Measurements from ENCODE around the gene ARHGEF25. TPM values are rescaled to one million over a fixed set of nuclear protein-coding genes. Genes with fewer than 3 reads are reported as not detected.

ARHGEF25 gene
- total and polyA plus RNA-seq, 2 of the 13 experiments (the other 11 are each of a cell fraction or from before 2014, with no cell fraction given), result 11.5 to 12.5 TPM

DNA sequence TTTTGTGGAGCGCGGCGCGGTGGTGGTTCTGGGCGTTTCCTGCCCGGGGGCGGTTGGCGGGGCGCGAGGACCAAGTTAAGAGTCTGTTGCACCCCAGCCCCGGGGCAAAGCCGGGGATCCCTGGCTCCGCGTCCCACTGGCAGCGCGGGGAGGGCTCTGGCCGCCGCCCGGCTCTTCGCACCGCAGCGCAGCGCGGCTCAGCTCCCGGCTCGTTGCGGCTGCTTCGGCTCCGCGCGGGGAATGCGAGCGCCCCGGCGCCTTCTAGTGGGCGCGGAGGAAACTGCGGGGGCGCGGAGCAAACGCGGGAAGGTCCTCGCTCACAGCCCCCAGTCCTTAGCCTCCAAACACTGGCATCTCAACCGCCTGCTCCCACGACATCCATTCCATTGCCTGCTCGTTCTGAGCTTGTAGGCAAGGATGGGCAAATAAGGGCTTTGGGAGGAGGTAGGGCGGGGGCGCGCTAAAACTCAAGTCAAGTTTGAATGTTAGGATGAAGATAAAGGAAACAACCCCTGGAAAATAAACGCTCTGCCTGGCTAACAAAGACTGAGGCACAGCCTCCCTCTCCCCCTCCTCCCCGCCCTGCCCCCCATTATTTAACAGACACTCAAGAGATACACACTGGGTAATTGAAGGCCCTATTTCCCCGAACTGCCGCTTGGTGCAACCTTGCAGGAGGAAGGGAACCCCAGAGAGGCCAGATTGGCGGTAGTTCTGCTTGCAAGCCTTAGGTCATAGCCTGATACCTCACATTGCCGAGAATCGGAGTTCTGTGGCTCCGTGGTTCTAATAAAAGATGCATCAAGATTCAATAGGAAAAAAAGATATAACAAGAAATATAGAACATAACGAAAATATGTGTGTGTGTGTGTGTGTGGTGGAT is 22.0 kb downstream of the ARHGEF25 start, which contains the start of gene B4GALNT1 (continued):
- TF ChIP-seq E2F2 (CRISPR knock-in tag; IDR thresholded peaks at IDR 0.05; ENCODE audit: borderline replicate concordance) (no peak), CC2D1A (CRISPR knock-in tag; IDR thresholded peaks at IDR 0.05) (no peak), ZBTB21 (CRISPR knock-in tag; IDR thresholded peaks at IDR 0.05) (no peak), TAF1 (CRISPR knock-in tag; IDR thresholded peaks at IDR 0.05) (peak; percentile 33; the same call in 1 of the 2 replicates), MXD4 (CRISPR knock-in tag; IDR thresholded peaks at IDR 0.05) (peak; percentile 55; the same call in 1 of the 2 replicates), POLR2AphosphoS5 (IDR thresholded peaks at IDR 0.05; ENCODE audit: low read depth, low read length) (no peak), ZNF367 (CRISPR knock-in tag; IDR thresholded peaks at IDR 0.05; ENCODE audit: borderline replicate concordance) (no peak), ZNF317 (CRISPR knock-in tag; IDR thresholded peaks at IDR 0.05) (no peak), ZNF3 (CRISPR knock-in tag; IDR thresholded peaks at IDR 0.05) (no peak), ZNF484 (CRISPR knock-in tag; IDR thresholded peaks at IDR 0.05; ENCODE audit: borderline replicate concordance, low read depth) (no peak), PAF1 (CRISPR knock-in tag; IDR thresholded peaks at IDR 0.05) (no peak), ZNF510 (CRISPR knock-in tag; IDR thresholded peaks at IDR 0.05; ENCODE audit: low read depth) (no peak), ZZZ3 (CRISPR knock-in tag; IDR thresholded peaks at IDR 0.05; ENCODE audit: borderline replicate concordance) (no peak), ZNF124 (CRISPR knock-in tag; IDR thresholded peaks at IDR 0.05) (no peak)
- TF ChIP-seq, protein P1, sequence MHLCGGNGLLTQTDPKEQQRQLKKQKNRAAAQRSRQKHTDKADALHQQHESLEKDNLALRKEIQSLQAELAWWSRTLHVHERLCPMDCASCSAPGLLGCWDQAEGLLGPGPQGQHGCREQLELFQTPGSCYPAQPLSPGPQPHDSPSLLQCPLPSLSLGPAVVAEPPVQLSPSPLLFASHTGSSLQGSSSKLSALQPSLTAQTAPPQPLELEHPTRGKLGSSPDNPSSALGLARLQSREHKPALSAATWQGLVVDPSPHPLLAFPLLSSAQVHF (CRISPR knock-in tag; IDR thresholded peaks at IDR 0.05), result 0 out of 2 replicates have a peak, but pooled peaks have one; percentile 29
- TF ChIP-seq, protein P2, sequence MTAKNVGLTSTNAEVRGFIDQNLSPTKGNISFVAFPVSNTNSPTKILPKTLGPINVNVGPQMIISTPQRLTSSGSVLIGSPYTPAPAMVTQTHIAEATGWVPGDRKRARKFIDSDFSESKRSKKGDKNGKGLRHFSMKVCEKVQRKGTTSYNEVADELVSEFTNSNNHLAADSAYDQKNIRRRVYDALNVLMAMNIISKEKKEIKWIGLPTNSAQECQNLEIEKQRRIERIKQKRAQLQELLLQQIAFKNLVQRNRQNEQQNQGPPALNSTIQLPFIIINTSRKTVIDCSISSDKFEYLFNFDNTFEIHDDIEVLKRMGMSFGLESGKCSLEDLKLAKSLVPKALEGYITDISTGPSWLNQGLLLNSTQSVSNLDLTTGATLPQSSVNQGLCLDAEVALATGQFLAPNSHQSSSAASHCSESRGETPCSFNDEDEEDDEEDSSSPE (CRISPR knock-in tag; IDR thresholded peaks at IDR 0.05), result peak; percentile 89
- TF ChIP-seq, protein P3, sequence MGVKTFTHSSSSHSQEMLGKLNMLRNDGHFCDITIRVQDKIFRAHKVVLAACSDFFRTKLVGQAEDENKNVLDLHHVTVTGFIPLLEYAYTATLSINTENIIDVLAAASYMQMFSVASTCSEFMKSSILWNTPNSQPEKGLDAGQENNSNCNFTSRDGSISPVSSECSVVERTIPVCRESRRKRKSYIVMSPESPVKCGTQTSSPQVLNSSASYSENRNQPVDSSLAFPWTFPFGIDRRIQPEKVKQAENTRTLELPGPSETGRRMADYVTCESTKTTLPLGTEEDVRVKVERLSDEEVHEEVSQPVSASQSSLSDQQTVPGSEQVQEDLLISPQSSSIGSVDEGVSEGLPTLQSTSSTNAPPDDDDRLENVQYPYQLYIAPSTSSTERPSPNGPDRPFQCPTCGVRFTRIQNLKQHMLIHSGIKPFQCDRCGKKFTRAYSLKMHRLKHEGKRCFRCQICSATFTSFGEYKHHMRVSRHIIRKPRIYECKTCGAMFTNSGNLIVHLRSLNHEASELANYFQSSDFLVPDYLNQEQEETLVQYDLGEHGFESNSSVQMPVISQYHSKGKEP (CRISPR knock-in tag; IDR thresholded peaks at IDR 0.05), result no peak
- TF ChIP-seq, protein P4, sequence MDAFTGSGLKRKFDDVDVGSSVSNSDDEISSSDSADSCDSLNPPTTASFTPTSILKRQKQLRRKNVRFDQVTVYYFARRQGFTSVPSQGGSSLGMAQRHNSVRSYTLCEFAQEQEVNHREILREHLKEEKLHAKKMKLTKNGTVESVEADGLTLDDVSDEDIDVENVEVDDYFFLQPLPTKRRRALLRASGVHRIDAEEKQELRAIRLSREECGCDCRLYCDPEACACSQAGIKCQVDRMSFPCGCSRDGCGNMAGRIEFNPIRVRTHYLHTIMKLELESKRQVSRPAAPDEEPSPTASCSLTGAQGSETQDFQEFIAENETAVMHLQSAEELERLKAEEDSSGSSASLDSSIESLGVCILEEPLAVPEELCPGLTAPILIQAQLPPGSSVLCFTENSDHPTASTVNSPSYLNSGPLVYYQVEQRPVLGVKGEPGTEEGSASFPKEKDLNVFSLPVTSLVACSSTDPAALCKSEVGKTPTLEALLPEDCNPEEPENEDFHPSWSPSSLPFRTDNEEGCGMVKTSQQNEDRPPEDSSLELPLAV (CRISPR knock-in tag; conservative IDR thresholded peaks at IDR 0.05; ENCODE audit: low read depth), result no peak
- TF ChIP-seq, protein P5, sequence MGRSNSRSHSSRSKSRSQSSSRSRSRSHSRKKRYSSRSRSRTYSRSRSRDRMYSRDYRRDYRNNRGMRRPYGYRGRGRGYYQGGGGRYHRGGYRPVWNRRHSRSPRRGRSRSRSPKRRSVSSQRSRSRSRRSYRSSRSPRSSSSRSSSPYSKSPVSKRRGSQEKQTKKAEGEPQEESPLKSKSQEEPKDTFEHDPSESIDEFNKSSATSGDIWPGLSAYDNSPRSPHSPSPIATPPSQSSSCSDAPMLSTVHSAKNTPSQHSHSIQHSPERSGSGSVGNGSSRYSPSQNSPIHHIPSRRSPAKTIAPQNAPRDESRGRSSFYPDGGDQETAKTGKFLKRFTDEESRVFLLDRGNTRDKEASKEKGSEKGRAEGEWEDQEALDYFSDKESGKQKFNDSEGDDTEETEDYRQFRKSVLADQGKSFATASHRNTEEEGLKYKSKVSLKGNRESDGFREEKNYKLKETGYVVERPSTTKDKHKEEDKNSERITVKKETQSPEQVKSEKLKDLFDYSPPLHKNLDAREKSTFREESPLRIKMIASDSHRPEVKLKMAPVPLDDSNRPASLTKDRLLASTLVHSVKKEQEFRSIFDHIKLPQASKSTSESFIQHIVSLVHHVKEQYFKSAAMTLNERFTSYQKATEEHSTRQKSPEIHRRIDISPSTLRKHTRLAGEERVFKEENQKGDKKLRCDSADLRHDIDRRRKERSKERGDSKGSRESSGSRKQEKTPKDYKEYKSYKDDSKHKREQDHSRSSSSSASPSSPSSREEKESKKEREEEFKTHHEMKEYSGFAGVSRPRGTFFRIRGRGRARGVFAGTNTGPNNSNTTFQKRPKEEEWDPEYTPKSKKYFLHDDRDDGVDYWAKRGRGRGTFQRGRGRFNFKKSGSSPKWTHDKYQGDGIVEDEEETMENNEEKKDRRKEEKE (IDR thresholded peaks at IDR 0.05), result no peak
